Neural crest cell (in vitro differentiated cells): ENCODE results near the gene HECW1. TPM values are rescaled to one million over a fixed set of nuclear protein-coding genes. Genes with fewer than 3 reads are reported as not detected.

ENCODE experiments used
- DNase-seq: peaks from one replicate; pipeline ENCODE4 v3.0.0; 2021; ENCODE audit warnings: low read depth, mixed read lengths, low spot score
- H3K27ac Mint-ChIP-seq: one replicate; pipeline ENCODE4 v1.8.0; 2021; ENCODE audit warnings: mild to moderate bottlenecking, mixed read lengths; ENCODE audit not compliant: unreplicated experiment
- H3K27me3 Mint-ChIP-seq: 2 replicates; pipeline ENCODE4 v1.8.0; 2021; ENCODE audit warnings: low read depth, mild to moderate bottlenecking, mixed read lengths
- H3K36me3 Mint-ChIP-seq: 2 replicates; pipeline ENCODE4 v1.8.0; 2021; ENCODE audit warnings: low read depth, mild to moderate bottlenecking, mixed read lengths
- H3K4me1 Mint-ChIP-seq: 2 replicates; pipeline ENCODE4 v1.8.0; 2021; ENCODE audit warnings: mixed read lengths
- H3K4me3 Mint-ChIP-seq: one replicate; pipeline ENCODE4 v1.8.0; 2021; ENCODE audit warnings: mild to moderate bottlenecking, mixed read lengths
- H3K9me3 Mint-ChIP-seq: 2 replicates; pipeline ENCODE4 v1.8.0; 2021; ENCODE audit warnings: mixed read lengths
- total RNA-seq: library from RNA; stranded (reverse); gene quantifications from 2 replicates; pipeline ENCODE4 v1.2.1, GENCODE V29; 2021
- TF ChIP-seq, protein P1 (sequence below): fragments of 200-600 bp; sonication (generic); conservative IDR thresholded peaks from 2 replicates; pipeline ENCODE4 v1.5.0; 2021; ENCODE audit warnings: antibody characterized with exemption, mild to moderate bottlenecking

Gene HECW1
- total RNA-seq, 1 donor from 2014 or later: 3.6 TPM

DNA sequence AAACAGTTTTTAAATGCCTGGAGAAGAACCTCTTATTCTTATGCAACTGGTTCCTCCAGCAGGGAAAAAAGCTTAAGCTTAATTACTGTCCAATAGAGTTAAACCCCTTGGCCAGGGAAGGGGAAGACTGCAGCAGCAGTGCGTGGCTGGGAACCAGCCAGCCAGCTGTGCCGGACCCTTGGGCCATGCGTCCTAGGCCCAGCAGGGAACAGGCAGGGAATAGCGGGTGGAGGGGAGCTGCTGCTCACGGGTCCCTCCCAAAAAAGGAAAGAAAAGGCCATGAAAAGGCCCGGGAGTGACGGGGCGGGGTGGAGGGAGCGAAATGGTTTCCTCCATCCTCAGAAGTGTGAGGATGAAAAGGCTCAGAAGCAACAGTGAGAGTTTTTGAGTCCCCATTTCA, 35.2 kb upstream of the HECW1 start:
- DNase-seq: no peak
- H3K36me3 Mint-ChIP-seq: no peaks in the 10 kb centered on the region
- H3K27ac Mint-ChIP-seq: no peak overlapping the region
- TF ChIP-seq, protein P1, sequence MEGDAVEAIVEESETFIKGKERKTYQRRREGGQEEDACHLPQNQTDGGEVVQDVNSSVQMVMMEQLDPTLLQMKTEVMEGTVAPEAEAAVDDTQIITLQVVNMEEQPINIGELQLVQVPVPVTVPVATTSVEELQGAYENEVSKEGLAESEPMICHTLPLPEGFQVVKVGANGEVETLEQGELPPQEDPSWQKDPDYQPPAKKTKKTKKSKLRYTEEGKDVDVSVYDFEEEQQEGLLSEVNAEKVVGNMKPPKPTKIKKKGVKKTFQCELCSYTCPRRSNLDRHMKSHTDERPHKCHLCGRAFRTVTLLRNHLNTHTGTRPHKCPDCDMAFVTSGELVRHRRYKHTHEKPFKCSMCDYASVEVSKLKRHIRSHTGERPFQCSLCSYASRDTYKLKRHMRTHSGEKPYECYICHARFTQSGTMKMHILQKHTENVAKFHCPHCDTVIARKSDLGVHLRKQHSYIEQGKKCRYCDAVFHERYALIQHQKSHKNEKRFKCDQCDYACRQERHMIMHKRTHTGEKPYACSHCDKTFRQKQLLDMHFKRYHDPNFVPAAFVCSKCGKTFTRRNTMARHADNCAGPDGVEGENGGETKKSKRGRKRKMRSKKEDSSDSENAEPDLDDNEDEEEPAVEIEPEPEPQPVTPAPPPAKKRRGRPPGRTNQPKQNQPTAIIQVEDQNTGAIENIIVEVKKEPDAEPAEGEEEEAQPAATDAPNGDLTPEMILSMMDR: no peak
- peaks cover 5% of the 10 kb centered on the region for H3K4me1 Mint-ChIP-seq
- H3K9me3 Mint-ChIP-seq: no peaks in the 10 kb centered on the region
- H3K27me3 Mint-ChIP-seq: peaks cover 3% of the 10 kb centered on the region
- H3K4me3 Mint-ChIP-seq: no peak overlapping the region

DNA sequence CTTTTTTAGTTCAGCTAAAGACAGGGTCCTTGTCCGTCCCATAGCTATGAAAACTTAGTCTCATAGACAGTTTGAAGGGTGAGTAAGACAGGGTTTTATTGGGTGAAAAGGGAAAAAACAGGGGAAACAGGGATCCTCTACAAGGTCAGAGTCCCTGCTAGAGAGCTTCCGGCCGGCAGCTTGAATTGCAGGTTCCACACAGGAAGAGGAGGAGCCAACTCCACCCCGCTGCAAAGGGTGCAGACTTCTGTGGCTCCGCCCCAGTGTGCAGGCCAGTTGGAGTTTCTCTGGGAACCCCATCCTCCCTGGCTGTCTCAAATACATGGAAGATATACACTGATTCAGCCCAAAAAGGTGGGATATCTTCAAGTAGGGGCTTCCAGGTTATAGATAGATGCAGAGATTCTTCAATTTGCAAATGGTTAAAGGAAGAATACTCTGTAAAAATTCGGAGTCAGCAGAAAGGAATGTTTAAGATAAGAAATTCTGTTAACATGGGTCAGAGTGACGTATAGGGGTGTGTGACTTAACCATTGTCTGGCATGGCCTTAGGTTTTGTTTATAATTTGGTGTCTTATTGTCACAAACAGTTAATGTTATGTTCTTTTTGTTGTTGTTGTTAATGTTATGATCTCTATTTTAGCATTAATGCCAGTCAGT, 34.6 kb upstream of the HECW1 start:
- Mint-ChIP-seq H3K4me1 (peaks cover 5% of the 10 kb centered on the region), H3K4me3 (no peak overlapping the region), H3K27ac (no peak overlapping the region), H3K36me3 (no peaks in the 10 kb centered on the region), H3K9me3 (no peaks in the 10 kb centered on the region), H3K27me3 (peaks cover 3% of the 10 kb centered on the region)
- TF ChIP-seq, protein P1: no peak
- no peak for DNase-seq

DNA sequence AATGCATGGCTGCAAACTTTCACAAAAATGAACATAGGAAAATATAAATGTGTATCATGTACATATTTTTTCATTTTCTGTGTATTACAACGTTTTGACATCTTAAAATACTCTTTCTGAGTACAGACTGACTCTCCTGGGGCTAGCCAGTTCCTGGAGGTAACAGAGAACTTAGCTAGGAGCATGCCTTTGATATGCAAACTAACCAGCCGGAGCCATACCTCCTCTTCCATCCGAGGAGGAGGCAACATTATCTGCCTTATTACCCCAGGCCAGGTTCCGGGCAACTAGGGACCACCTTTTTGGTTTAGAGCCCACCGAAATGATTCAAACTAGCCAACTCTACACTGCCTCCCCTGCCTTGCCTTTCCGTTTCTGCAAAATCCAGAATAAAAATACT, 33.7 kb upstream of the HECW1 start:
- TF ChIP-seq, protein P1: no peak
- Mint-ChIP-seq H3K36me3 (no peaks in the 10 kb centered on the region), H3K4me3 (no peak overlapping the region), H3K27ac (no peak overlapping the region), H3K27me3 (peaks cover 3% of the 10 kb centered on the region), H3K9me3 (no peaks in the 10 kb centered on the region), H3K4me1 (peaks cover 5% of the 10 kb centered on the region)
- DNase-seq: no peak

DNA sequence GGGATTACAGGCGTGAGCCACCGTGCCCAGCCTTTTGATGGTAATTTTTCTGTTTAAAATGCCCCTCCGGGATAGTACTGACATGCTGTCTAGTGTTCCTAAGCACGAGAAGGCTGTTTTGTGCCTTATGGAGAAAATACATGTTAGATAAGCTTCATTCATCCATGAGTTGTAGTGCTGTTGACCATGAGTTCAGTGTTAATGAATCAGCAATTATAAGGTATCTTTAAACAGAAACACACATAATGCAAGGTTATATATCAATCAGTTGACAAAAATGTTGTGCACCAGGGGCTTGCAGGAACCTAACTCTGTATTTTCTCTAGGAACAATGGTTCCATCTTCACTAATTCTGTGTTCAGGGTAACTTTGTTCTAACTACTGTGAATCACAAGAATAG, 30.8 kb upstream of the HECW1 start:
- Mint-ChIP-seq H3K36me3 (no peaks in the 10 kb centered on the region), H3K9me3 (no peaks in the 10 kb centered on the region), H3K27ac (no peak overlapping the region), H3K4me1 (peaks cover 5% of the 10 kb centered on the region), H3K4me3 (no peak overlapping the region), H3K27me3 (peaks cover 7% of the 10 kb centered on the region)
- TF ChIP-seq, protein P1: no peak
- no peak for DNase-seq

DNA sequence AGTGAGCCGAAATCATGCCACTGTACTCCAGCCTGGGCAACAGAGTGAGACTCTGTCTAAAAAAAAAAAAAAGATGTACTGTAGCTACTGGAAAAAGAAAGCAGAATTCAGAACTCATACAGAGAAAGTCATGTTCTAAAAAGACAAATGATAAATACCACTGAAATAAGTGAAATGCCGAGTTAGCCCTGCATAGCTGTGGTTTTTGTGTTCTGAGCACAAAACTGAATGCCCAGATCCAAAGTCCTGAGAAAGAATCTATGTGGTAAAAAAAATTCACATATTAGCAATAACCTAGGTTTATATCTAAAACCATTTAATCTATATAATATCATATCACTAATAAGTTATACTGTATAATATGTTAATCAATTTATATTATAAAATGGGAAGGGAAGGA, 29.3 kb upstream of the HECW1 start:
- DNase-seq: no peak
- H3K27ac Mint-ChIP-seq: no peak overlapping the region
- H3K36me3 Mint-ChIP-seq: no peaks in the 10 kb centered on the region
- no peaks in the 10 kb centered on the region for H3K4me1 Mint-ChIP-seq
- peaks cover 7% of the 10 kb centered on the region for H3K27me3 Mint-ChIP-seq
- no peaks in the 10 kb centered on the region for H3K9me3 Mint-ChIP-seq
- H3K4me3 Mint-ChIP-seq: no peak overlapping the region
- TF ChIP-seq, protein P1: no peak
